H9 (cell line): Measurements from ENCODE around the gene FALEC. TPM values are rescaled to one million over a fixed set of nuclear protein-coding genes. Genes with fewer than 3 reads are reported as not detected.

Experiments used
- DNase-seq: peaks from one replicate; pipeline ENCODE4 v3.0.0-alpha.2; 2017
- H2AFZ ChIP-seq: one replicate; pipeline ENCODE4 v1.6.1; 2013; ENCODE audit warnings: mild to moderate bottlenecking, low read length, control low read depth, moderate library complexity
- H2AK5ac ChIP-seq: 2 replicates; pipeline ENCODE4 v1.6.1; 2013; ENCODE audit warnings: low read length, control low read depth, mixed read lengths; ENCODE audit not compliant: insufficient read length
- H2BK120ac ChIP-seq: one replicate; pipeline ENCODE4 v1.6.1; 2013; ENCODE audit warnings: low read depth, mild to moderate bottlenecking, low read length, control low read depth, inconsistent platforms; ENCODE audit not compliant: poor library complexity, severe bottlenecking
- H2BK12ac ChIP-seq: 2 replicates; pipeline ENCODE4 v1.6.1; 2013; ENCODE audit warnings: low read length, control low read depth, mixed read lengths, low read depth; ENCODE audit not compliant: insufficient read length
- H2BK15ac ChIP-seq: 2 replicates; pipeline ENCODE4 v1.6.1; 2013; ENCODE audit warnings: low read depth, low read length, control low read depth
- H2BK20ac ChIP-seq: one replicate; pipeline ENCODE4 v1.6.1; 2013; ENCODE audit warnings: low read depth, mild to moderate bottlenecking, low read length, control low read depth, inconsistent platforms; ENCODE audit not compliant: poor library complexity, severe bottlenecking
- H2BK5ac ChIP-seq: 2 replicates; pipeline ENCODE4 v1.6.1; 2013; ENCODE audit warnings: low read length, control low read depth, mixed read lengths; ENCODE audit not compliant: insufficient read length
- H3K14ac ChIP-seq: 2 replicates; pipeline ENCODE4 v1.6.1; 2013; ENCODE audit warnings: low read length, control low read depth; ENCODE audit not compliant: insufficient read depth
- H3K18ac ChIP-seq: 2 replicates; pipeline ENCODE4 v1.6.1; 2013; ENCODE audit warnings: low read depth, mild to moderate bottlenecking, mixed read lengths, low read length, control low read depth; ENCODE audit not compliant: insufficient read length
- H3K23ac ChIP-seq: 2 replicates; pipeline ENCODE4 v1.6.1; 2013; ENCODE audit warnings: low read length, control low read depth, mixed read lengths, low read depth; ENCODE audit not compliant: insufficient read length
- H3K23me2 ChIP-seq: 2 replicates; pipeline ENCODE4 v1.6.1; 2013; ENCODE audit warnings: low read depth, mild to moderate bottlenecking, mixed read lengths, low read length, control low read depth; ENCODE audit not compliant: insufficient read length, poor library complexity, severe bottlenecking
- H3K27ac ChIP-seq: 2 replicates; pipeline ENCODE4 v1.5.1; 2013; ENCODE audit warnings: low read length, control low read depth, mixed read lengths, low read depth; ENCODE audit not compliant: insufficient read length
- H3K27me3 ChIP-seq: 2 replicates; pipeline ENCODE4 v1.6.1; 2013; ENCODE audit warnings: low read length, control low read depth, inconsistent platforms; ENCODE audit not compliant: insufficient read depth
- H3K4ac ChIP-seq: 2 replicates; pipeline ENCODE4 v1.6.1; 2013; ENCODE audit warnings: low read depth, mild to moderate bottlenecking, control low read depth, inconsistent platforms, low read length, moderate library complexity
- H3K4me1 ChIP-seq: 2 replicates; pipeline ENCODE4 v1.6.1; 2013; ENCODE audit warnings: low read length, control low read depth, inconsistent platforms; ENCODE audit not compliant: insufficient read depth
- H3K4me2 ChIP-seq: 2 replicates; pipeline ENCODE4 v1.6.1; 2013; ENCODE audit warnings: low read length, control low read depth, mixed read lengths; ENCODE audit not compliant: insufficient read length, insufficient read depth
- H3K56ac ChIP-seq: 2 replicates; pipeline ENCODE4 v1.6.1; 2013; ENCODE audit warnings: low read depth, mild to moderate bottlenecking, mixed read lengths, low read length, control low read depth; ENCODE audit not compliant: insufficient read length
- H3K79me1 ChIP-seq: 2 replicates; pipeline ENCODE4 v1.6.1; 2013; ENCODE audit warnings: low read depth, mild to moderate bottlenecking, moderate library complexity, low read length, control low read depth, inconsistent platforms; ENCODE audit not compliant: insufficient read depth, poor library complexity, severe bottlenecking
- H3K79me2 ChIP-seq: 2 replicates; pipeline ENCODE4 v1.6.1; 2013; ENCODE audit warnings: low read length, control low read depth, inconsistent platforms; ENCODE audit not compliant: insufficient read depth
- H3K9ac ChIP-seq: 2 replicates; pipeline ENCODE4 v1.6.1; 2013; ENCODE audit warnings: low read length, control low read depth, mixed read lengths; ENCODE audit not compliant: insufficient read length; ENCODE audit errors: extremely low read depth
- H3K9me3 ChIP-seq: one replicate; pipeline ENCODE4 v1.6.1; 2013; ENCODE audit warnings: low read depth, low read length, inconsistent platforms; ENCODE audit not compliant: control insufficient read depth
- H3T11ph ChIP-seq: one replicate; pipeline ENCODE4 v1.6.1; 2013; ENCODE audit warnings: mild to moderate bottlenecking, low read length, control low read depth, inconsistent platforms
- H4K20me1 ChIP-seq: one replicate; pipeline ENCODE4 v1.6.1; 2013; ENCODE audit not compliant: control insufficient read depth, insufficient read length, insufficient read depth
- H4K5ac ChIP-seq: 2 replicates; pipeline ENCODE4 v1.6.1; 2013; ENCODE audit warnings: low read depth, mild to moderate bottlenecking, mixed read lengths, low read length, control low read depth; ENCODE audit not compliant: insufficient read length
- H4K8ac ChIP-seq: replicated peaks from 2 replicates; pipeline ENCODE4 v1.6.1; 2013; ENCODE audit warnings: low read length, control low read depth, mixed read lengths, low read depth; ENCODE audit not compliant: insufficient read length
- H4K91ac ChIP-seq: 2 replicates; pipeline ENCODE4 v1.6.1; 2013; ENCODE audit warnings: low read depth, mild to moderate bottlenecking, moderate library complexity, mixed read lengths, low read length, control low read depth; ENCODE audit not compliant: insufficient read length
- H3K27ac Mint-ChIP-seq, 3 experiments: 2 replicates in 2 of 3; 3 replicates in 1 of 3; pipeline ENCODE4 v1.8.0; 2020 to 2021; ENCODE audit warnings: mixed read lengths in 3 of 3, mild to moderate bottlenecking in 1 of 3, moderate library complexity in 1 of 3
- H3K27me3 Mint-ChIP-seq: 2 replicates; pipeline ENCODE4 v1.8.0; 2021; ENCODE audit warnings: low read depth, mild to moderate bottlenecking, moderate library complexity, mixed read lengths
- H3K36me3 Mint-ChIP-seq, 3 experiments: 2 replicates in 2 of 3; 3 replicates in 1 of 3; pipeline ENCODE4 v1.8.0; 2020 to 2021; ENCODE audit warnings: low read depth in 3 of 3, mixed read lengths in 3 of 3; ENCODE audit not compliant: insufficient read depth in 1 of 3
- H3K4me1 Mint-ChIP-seq, 2 experiments: 2 replicates each; pipeline ENCODE4 v1.8.0; 2020; ENCODE audit warnings: mixed read lengths in 2 of 2
- H3K4me3 Mint-ChIP-seq, 2 experiments: 2 replicates in 1 of 2; 3 replicates in 1 of 2; pipeline ENCODE4 v1.8.0; 2020 to 2021; ENCODE audit warnings: mild to moderate bottlenecking in 2 of 2, mixed read lengths in 2 of 2, moderate library complexity in 1 of 2
- H3K9me3 Mint-ChIP-seq, 2 experiments: 2 replicates in 1 of 2; 3 replicates in 1 of 2; pipeline ENCODE4 v1.8.0; 2020; ENCODE audit warnings: mild to moderate bottlenecking in 2 of 2, mixed read lengths in 2 of 2, moderate library complexity in 1 of 2
- CTCF ChIP-seq: fragments of 200-600 bp; sonication (generic); conservative IDR thresholded peaks from 3 replicates; pipeline ENCODE4 v1.8.0; 2021; ENCODE audit warnings: antibody characterized with exemption, mild to moderate bottlenecking
- whole genome bisulfite sequencing: extraction: QIAGEN DNeasy Blood & Tissue Kit; methylation state at CpG from one replicate; pipeline ENCODE4 v1.1.7; 2013; ENCODE audit warnings: missing lambda C conversion rate, low lambda C conversion rate, mixed read lengths; ENCODE audit not compliant: insufficient read length; ENCODE audit errors: extremely low coverage; 5-methylcytosine and 5-hydroxymethylcytosine counted together
- long read RNA-seq: library from polyadenylated mRNA; unstranded; transcript quantifications from one replicate; pipeline ENCODE4 v2.0.0, GENCODE V29; 2020
- total RNA-seq: library from RNA; stranded (reverse); gene quantifications from 2 replicates; pipeline ENCODE4 v1.2.1, GENCODE V29; 2021

The FALEC gene
- total RNA-seq, result not detected in 2 replicates
- long read RNA-seq, result 0 reads

- Histone ChIP-seq H3K23me2 (peaks cover 12% of the 10 kb centered on the region), H3K79me2 (no peaks in the 10 kb centered on the region), H3K14ac (peak within 1 kb of the TSS; percentile 92), H4K8ac (no peak within 1 kb of the TSS), H2AK5ac (no peak within 1 kb of the TSS), H2BK5ac (no peak within 1 kb of the TSS), H3T11ph (no peak within 1 kb of the TSS), H2BK12ac (no peak within 1 kb of the TSS), H3K9me3 (no peaks in the 10 kb centered on the region), H2BK20ac (no peak within 1 kb of the TSS), H3K23ac (no peak within 1 kb of the TSS), H3K18ac (peak within 1 kb of the TSS; percentile 59), H3K79me1 (no peaks in the 10 kb centered on the region), H3K56ac (no peak within 1 kb of the TSS), H3K9ac (peak within 1 kb of the TSS; percentile 67), H3K4me2 (peak within 1 kb of the TSS; percentile 96), H3K4me1 (peaks cover 2% of the 10 kb centered on the region; the same call in 1 of the 2 replicates), H2AFZ (peak within 1 kb of the TSS; percentile 22), H3K4ac (no peak within 1 kb of the TSS), H3K27me3 (no peaks in the 10 kb centered on the region), H4K5ac (no peak within 1 kb of the TSS), H2BK15ac (no peak within 1 kb of the TSS), H3K27ac (no peak within 1 kb of the TSS), H4K91ac (no peak within 1 kb of the TSS), H4K20me1 (peaks cover 2% of the 10 kb centered on the region), H2BK120ac (no peak within 1 kb of the TSS)
- Mint-ChIP-seq H3K4me1 (peaks cover 9 to 13% of the 10 kb centered on the region in 2 experiments), H3K27ac (peak within 1 kb of the TSS; percentile 72 to 96 (median 92); a peak in 6 of 7 replicates), H3K9me3 (no peaks in the 10 kb centered on the region), H3K36me3 (peaks cover 0 to 11% (median 0%) of the 10 kb centered on the region in 3 experiments; a peak in 4 of 7 replicates), H3K4me3 (peak within 1 kb of the TSS; percentile 91), H3K27me3 (peaks cover 1% of the 10 kb centered on the region; the same call in 1 of the 2 replicates)
- no peak for TF ChIP-seq CTCF
- WGBS, result no CpG with 5 or more reads among the region's 54 CpGs
- peak; percentile 98 for DNase-seq
Measured at GRCh38 chr1:150515328-150516049, at the start of gene FALEC. Gene FALEC (plus strand): TSS chr1:150515752.
